Measurements from ENCODE around the gene MT3. TPM values are rescaled to one million over a fixed set of nuclear protein-coding genes. Genes with fewer than 3 reads are reported as not detected.

The MT3 gene
- total and polyA plus RNA-seq, 2 of the 13 experiments (the other 11 are each of a cell fraction or from before 2014, with no cell fraction given), result not detected

GRCh38 chr16:56610017-56610608 is 20.8 kb downstream of the MT3 start (continued):
- TF ChIP-seq ATAD3A (CRISPR knock-in tag; IDR thresholded peaks at IDR 0.05) (no peak), ATF7-NPFF (CRISPR knock-in tag; IDR thresholded peaks at IDR 0.05; ENCODE audit: low read depth) (0 out of 2 replicates have a peak, but pooled peaks have one; percentile 30), ZNF543 (CRISPR knock-in tag; IDR thresholded peaks at IDR 0.05) (no peak; the same call in 1 of the 2 replicates), STAG1 (CRISPR knock-in tag; IDR thresholded peaks at IDR 0.05) (no peak), BRCA1 (CRISPR knock-in tag; IDR thresholded peaks at IDR 0.05) (no peak), ZNF556 (CRISPR knock-in tag; IDR thresholded peaks at IDR 0.05; ENCODE audit: borderline replicate concordance) (no peak), AGO2 (optimal IDR thresholded peaks at IDR 0.05; ENCODE audit: low read depth, low read length) (no peak), CAMTA2 (CRISPR knock-in tag; IDR thresholded peaks at IDR 0.05; ENCODE audit: borderline replicate concordance) (no peak), ZNF230 (CRISPR knock-in tag; IDR thresholded peaks at IDR 0.05) (peak; percentile 38; the same call in 1 of the 2 replicates), FOXA1 (IDR thresholded peaks at IDR 0.05) (no peak), FOXA1 (CRISPR knock-in tag; IDR thresholded peaks at IDR 0.05) (no peak), ZNF468 (CRISPR knock-in tag; IDR thresholded peaks at IDR 0.05) (no peak), TFE3 (CRISPR knock-in tag; IDR thresholded peaks at IDR 0.05) (no peak), ZNF883 (CRISPR knock-in tag; IDR thresholded peaks at IDR 0.05; ENCODE audit: not compliant biosample characterization) (no peak), TCF7L2 (IDR thresholded peaks at IDR 0.05; ENCODE audit: low read depth, low read length) (no peak), PHF21A (CRISPR knock-in tag; IDR thresholded peaks at IDR 0.05) (no peak), ZBTB39 (CRISPR knock-in tag; IDR thresholded peaks at IDR 0.05) (no peak), KDM3A (CRISPR knock-in tag; IDR thresholded peaks at IDR 0.05; ENCODE audit: low read depth) (no peak), ZNF24 (IDR thresholded peaks at IDR 0.05) (no peak), HOXA5 (CRISPR knock-in tag; IDR thresholded peaks at IDR 0.05) (no peak), AHR (CRISPR knock-in tag; IDR thresholded peaks at IDR 0.05) (no peak; the same call in 1 of the 2 replicates), RFXANK (CRISPR knock-in tag; IDR thresholded peaks at IDR 0.05) (no peak), ZKSCAN1 (IDR thresholded peaks at IDR 0.05; ENCODE audit: low read length) (no peak), MAF1 (CRISPR knock-in tag; IDR thresholded peaks at IDR 0.05; ENCODE audit: borderline replicate concordance) (no peak), ATF3 (CRISPR knock-in tag; IDR thresholded peaks at IDR 0.05) (no peak), DPF2 (CRISPR knock-in tag; IDR thresholded peaks at IDR 0.05; ENCODE audit: borderline replicate concordance, low read depth) (0 out of 2 replicates have a peak, but pooled peaks have one; percentile 21), ZNF17 (CRISPR knock-in tag; IDR thresholded peaks at IDR 0.05) (no peak), ZNF773 (CRISPR knock-in tag; IDR thresholded peaks at IDR 0.05; ENCODE audit: borderline replicate concordance) (no peak), YY1 (IDR thresholded peaks at IDR 0.05; ENCODE audit: insufficient read depth, insufficient replicate concordance, low read depth, low read length) (no peak)

All from HepG2 (cell line).